ENCODE measurements around the gene LPAR2. TPM values are rescaled to one million over a fixed set of nuclear protein-coding genes. Genes with fewer than 3 reads are reported as not detected.
A peak's percentile ranks its signal among the peaks of the same experiment; 100 is the strongest.
"Not testable (repeated sequence)": the region's sequence is repeated elsewhere in the genome, so short reads cannot be mapped to it uniquely, and the experiment has no call there.

LPAR2 gene
- total RNA-seq: 17.1 and 34.1 TPM in 2 replicates

- no peak for TF ChIP-seq CTCF (conservative IDR thresholded peaks at IDR 0.05; ENCODE audit: low read depth, low read length)
- H3K4me3 ChIP-seq (ENCODE audit: low read depth, low read length): peak within 1 kb of the TSS; percentile 54
- DNase-seq (ENCODE audit: low read depth): no peak
Measured at GRCh38 chr19:19627621-19628500, at the start of gene LPAR2. TSS of gene LPAR2 (minus strand) at chr19:19628220. CDS start at chr19:19627275, 945 bp downstream.

GRCh38 chr19:19677579-19677978 is 49.6 kb upstream of the LPAR2 start:
- H3K4me3 ChIP-seq (ENCODE audit: low read depth, low read length): no peak overlapping the region
- DNase-seq (ENCODE audit: low read depth): no peak
- no peak for TF ChIP-seq CTCF (conservative IDR thresholded peaks at IDR 0.05; ENCODE audit: low read depth, low read length)

GRCh38 chr19:19674315-19674714 is 46.3 kb upstream of the LPAR2 start:
- no peak for DNase-seq (ENCODE audit: low read depth)
- TF ChIP-seq CTCF (conservative IDR thresholded peaks at IDR 0.05; ENCODE audit: low read depth, low read length): no peak
- no peak overlapping the region for H3K4me3 ChIP-seq (ENCODE audit: low read depth, low read length)

GRCh38 chr19:19672816-19673215 is 44.8 kb upstream of the LPAR2 start:
- no peak overlapping the region for H3K4me3 ChIP-seq (ENCODE audit: low read depth, low read length)
- TF ChIP-seq CTCF (conservative IDR thresholded peaks at IDR 0.05; ENCODE audit: low read depth, low read length): no peak
- DNase-seq (ENCODE audit: low read depth): no peak

- peak overlapping the region; percentile 97 for H3K4me3 ChIP-seq (ENCODE audit: low read depth, low read length)
- TF ChIP-seq CTCF (conservative IDR thresholded peaks at IDR 0.05; ENCODE audit: low read depth, low read length): no peak
- no peak for DNase-seq (ENCODE audit: low read depth)
Measured at GRCh38 chr19:19670070-19670551, 42.1 kb upstream of the LPAR2 start.

- DNase-seq (ENCODE audit: low read depth): peak; percentile 35
- H3K4me3 ChIP-seq (ENCODE audit: low read depth, low read length): peak within 1 kb of the TSS; percentile 97
- no peak for TF ChIP-seq CTCF (conservative IDR thresholded peaks at IDR 0.05; ENCODE audit: low read depth, low read length)
Measured at GRCh38 chr19:19668230-19669012, 40.4 kb upstream of the LPAR2 start, which contains the start of gene ZNF101. TSS of gene ZNF101 (plus strand) at chr19:19668839. CDS start at chr19:19668964, 125 bp downstream.

- not testable (repeated sequence) for DNase-seq (ENCODE audit: low read depth); H3K4me3 ChIP-seq (ENCODE audit: low read depth, low read length)
Measured at GRCh38 chr19:19665420-19665948, 37.5 kb upstream of the LPAR2 start.
